IPS-15b (cell line): ENCODE results near the gene COL19A1.

Source experiments
- H3K27me3 ChIP-seq: one replicate; pipeline ENCODE4 v1.6.1; 2013; ENCODE audit warnings: low read length; ENCODE audit not compliant: control insufficient read depth, insufficient read depth
- H3K36me3 ChIP-seq: one replicate; pipeline ENCODE4 v1.6.1; 2013; ENCODE audit warnings: low read length; ENCODE audit not compliant: control insufficient read depth, insufficient read depth
- H3K4me1 ChIP-seq: one replicate; pipeline ENCODE4 v1.6.1; 2013; ENCODE audit warnings: mild to moderate bottlenecking, low read length; ENCODE audit not compliant: control insufficient read depth, insufficient read depth
- H3K4me3 ChIP-seq: one replicate; pipeline ENCODE4 v1.5.1; 2013; ENCODE audit warnings: low read depth, low read length
- H3K9ac ChIP-seq: one replicate; pipeline ENCODE4 v1.6.1; 2013; ENCODE audit warnings: low read depth, mild to moderate bottlenecking, low read length
- H3K9me3 ChIP-seq: one replicate; pipeline ENCODE4 v1.6.1; 2013; ENCODE audit warnings: mild to moderate bottlenecking, low read length; ENCODE audit not compliant: control insufficient read depth, insufficient read depth

Gene COL19A1

GRCh38 chr6:70119218-70119835 is 253.0 kb downstream of the COL19A1 start:
- Histone ChIP-seq H3K4me3 (no peak overlapping the region), H3K4me1 (no peaks in the 10 kb centered on the region), H3K36me3 (no peaks in the 10 kb centered on the region), H3K9me3 (no peaks in the 10 kb centered on the region), H3K9ac (no peak overlapping the region), H3K27me3 (no peaks in the 10 kb centered on the region)

GRCh38 chr6:70124443-70124842 is 258.1 kb downstream of the COL19A1 start:
- no peaks in the 10 kb centered on the region for H3K27me3 ChIP-seq

GRCh38 chr6:70124882-70125545 is 258.7 kb downstream of the COL19A1 start:
- no peaks in the 10 kb centered on the region for H3K36me3 ChIP-seq
- H3K4me1 ChIP-seq: no peaks in the 10 kb centered on the region
- H3K9ac ChIP-seq: no peak overlapping the region
- H3K4me3 ChIP-seq: no peak overlapping the region
- no peaks in the 10 kb centered on the region for H3K27me3 ChIP-seq
- no peaks in the 10 kb centered on the region for H3K9me3 ChIP-seq

More at GRCh38 chr6:70124443-70124842, 258.1 kb downstream of the COL19A1 start:
- H3K9me3 ChIP-seq: no peaks in the 10 kb centered on the region
- H3K4me1 ChIP-seq: no peaks in the 10 kb centered on the region
- no peak overlapping the region for H3K9ac ChIP-seq
- no peak overlapping the region for H3K4me3 ChIP-seq
- no peaks in the 10 kb centered on the region for H3K36me3 ChIP-seq

GRCh38 chr6:70125602-70126001 is 259.2 kb downstream of the COL19A1 start:
- Histone ChIP-seq H3K4me1 (no peaks in the 10 kb centered on the region), H3K36me3 (no peaks in the 10 kb centered on the region), H3K9me3 (no peaks in the 10 kb centered on the region), H3K9ac (no peak overlapping the region), H3K27me3 (no peaks in the 10 kb centered on the region), H3K4me3 (no peak overlapping the region)

- no peak overlapping the region for H3K9ac ChIP-seq
- no peaks in the 10 kb centered on the region for H3K4me1 ChIP-seq
- no peak overlapping the region for H3K4me3 ChIP-seq
- H3K9me3 ChIP-seq: no peaks in the 10 kb centered on the region
- H3K36me3 ChIP-seq: no peaks in the 10 kb centered on the region
- no peaks in the 10 kb centered on the region for H3K27me3 ChIP-seq
These were observed 263.0 kb downstream of the COL19A1 start for GRCh38 chr6:70129341-70129740.

GRCh38 chr6:70130865-70131264 is 264.5 kb downstream of the COL19A1 start:
- Histone ChIP-seq H3K4me1 (peaks cover 7% of the 10 kb centered on the region), H3K9me3 (no peaks in the 10 kb centered on the region), H3K4me3 (no peak overlapping the region), H3K27me3 (no peaks in the 10 kb centered on the region), H3K36me3 (no peaks in the 10 kb centered on the region), H3K9ac (no peak overlapping the region)

- Histone ChIP-seq H3K4me1 (peaks cover 7% of the 10 kb centered on the region), H3K36me3 (no peaks in the 10 kb centered on the region), H3K27me3 (no peaks in the 10 kb centered on the region), H3K4me3 (no peak overlapping the region), H3K9ac (no peak overlapping the region), H3K9me3 (no peaks in the 10 kb centered on the region)
These were observed 265.2 kb downstream of the COL19A1 start for GRCh38 chr6:70131528-70131927.

GRCh38 chr6:70133246-70133645 is 266.9 kb downstream of the COL19A1 start:
- no peaks in the 10 kb centered on the region for H3K9me3 ChIP-seq
- H3K36me3 ChIP-seq: no peaks in the 10 kb centered on the region
- H3K9ac ChIP-seq: no peak overlapping the region
- H3K27me3 ChIP-seq: no peaks in the 10 kb centered on the region
- H3K4me1 ChIP-seq: peaks cover 7% of the 10 kb centered on the region
- H3K4me3 ChIP-seq: no peak overlapping the region

- no peak overlapping the region for H3K4me3 ChIP-seq
- H3K36me3 ChIP-seq: no peaks in the 10 kb centered on the region
These were observed 268.2 kb downstream of the COL19A1 start for GRCh38 chr6:70134542-70134941.

GRCh38 chr6:70135219-70136160 is 269.1 kb downstream of the COL19A1 start:
- Histone ChIP-seq H3K4me1 (peaks cover 13% of the 10 kb centered on the region), H3K9me3 (no peaks in the 10 kb centered on the region), H3K4me3 (no peak overlapping the region), H3K36me3 (no peaks in the 10 kb centered on the region), H3K9ac (no peak overlapping the region), H3K27me3 (no peaks in the 10 kb centered on the region)

More at GRCh38 chr6:70134542-70134941, 268.2 kb downstream of the COL19A1 start:
- no peak overlapping the region for H3K9ac ChIP-seq
- no peaks in the 10 kb centered on the region for H3K27me3 ChIP-seq
- H3K9me3 ChIP-seq: no peaks in the 10 kb centered on the region
- H3K4me1 ChIP-seq: peaks cover 13% of the 10 kb centered on the region

- Histone ChIP-seq H3K27me3 (no peaks in the 10 kb centered on the region), H3K9ac (no peak overlapping the region), H3K36me3 (no peaks in the 10 kb centered on the region), H3K4me3 (no peak overlapping the region), H3K9me3 (no peaks in the 10 kb centered on the region), H3K4me1 (peaks cover 13% of the 10 kb centered on the region)
These were observed 270.6 kb downstream of the COL19A1 start for GRCh38 chr6:70136996-70137395.
